H9 (cell line): Measurements from ENCODE around the gene MAPRE3. TPM values are rescaled to one million over a fixed set of nuclear protein-coding genes. Genes with fewer than 3 reads are reported as not detected.
A peak's percentile ranks its signal among the peaks of the same experiment; 100 is the strongest.

Experiments
- DNase-seq: peaks from one replicate; pipeline ENCODE4 v3.0.0-alpha.2; 2017
- H2AFZ ChIP-seq: one replicate; pipeline ENCODE4 v1.6.1; 2013; ENCODE audit warnings: mild to moderate bottlenecking, low read length, control low read depth, moderate library complexity
- H2AK5ac ChIP-seq: 2 replicates; pipeline ENCODE4 v1.6.1; 2013; ENCODE audit warnings: low read length, control low read depth, mixed read lengths; ENCODE audit not compliant: insufficient read length
- H2BK120ac ChIP-seq: one replicate; pipeline ENCODE4 v1.6.1; 2013; ENCODE audit warnings: low read depth, mild to moderate bottlenecking, low read length, control low read depth, inconsistent platforms; ENCODE audit not compliant: poor library complexity, severe bottlenecking
- H2BK12ac ChIP-seq: 2 replicates; pipeline ENCODE4 v1.6.1; 2013; ENCODE audit warnings: low read length, control low read depth, mixed read lengths, low read depth; ENCODE audit not compliant: insufficient read length
- H2BK15ac ChIP-seq: 2 replicates; pipeline ENCODE4 v1.6.1; 2013; ENCODE audit warnings: low read depth, low read length, control low read depth
- H2BK20ac ChIP-seq: one replicate; pipeline ENCODE4 v1.6.1; 2013; ENCODE audit warnings: low read depth, mild to moderate bottlenecking, low read length, control low read depth, inconsistent platforms; ENCODE audit not compliant: poor library complexity, severe bottlenecking
- H2BK5ac ChIP-seq: 2 replicates; pipeline ENCODE4 v1.6.1; 2013; ENCODE audit warnings: low read length, control low read depth, mixed read lengths; ENCODE audit not compliant: insufficient read length
- H3K14ac ChIP-seq: 2 replicates; pipeline ENCODE4 v1.6.1; 2013; ENCODE audit warnings: low read length, control low read depth; ENCODE audit not compliant: insufficient read depth
- H3K18ac ChIP-seq: 2 replicates; pipeline ENCODE4 v1.6.1; 2013; ENCODE audit warnings: low read depth, mild to moderate bottlenecking, mixed read lengths, low read length, control low read depth; ENCODE audit not compliant: insufficient read length
- H3K23ac ChIP-seq: 2 replicates; pipeline ENCODE4 v1.6.1; 2013; ENCODE audit warnings: low read length, control low read depth, mixed read lengths, low read depth; ENCODE audit not compliant: insufficient read length
- H3K23me2 ChIP-seq: 2 replicates; pipeline ENCODE4 v1.6.1; 2013; ENCODE audit warnings: low read depth, mild to moderate bottlenecking, mixed read lengths, low read length, control low read depth; ENCODE audit not compliant: insufficient read length, poor library complexity, severe bottlenecking
- H3K27ac ChIP-seq: 2 replicates; pipeline ENCODE4 v1.5.1; 2013; ENCODE audit warnings: low read length, control low read depth, mixed read lengths, low read depth; ENCODE audit not compliant: insufficient read length
- H3K27me3 ChIP-seq: 2 replicates; pipeline ENCODE4 v1.6.1; 2013; ENCODE audit warnings: low read length, control low read depth, inconsistent platforms; ENCODE audit not compliant: insufficient read depth
- H3K4ac ChIP-seq: 2 replicates; pipeline ENCODE4 v1.6.1; 2013; ENCODE audit warnings: low read depth, mild to moderate bottlenecking, control low read depth, inconsistent platforms, low read length, moderate library complexity
- H3K4me1 ChIP-seq: 2 replicates; pipeline ENCODE4 v1.6.1; 2013; ENCODE audit warnings: low read length, control low read depth, inconsistent platforms; ENCODE audit not compliant: insufficient read depth
- H3K4me2 ChIP-seq: 2 replicates; pipeline ENCODE4 v1.6.1; 2013; ENCODE audit warnings: low read length, control low read depth, mixed read lengths; ENCODE audit not compliant: insufficient read length, insufficient read depth
- H3K56ac ChIP-seq: 2 replicates; pipeline ENCODE4 v1.6.1; 2013; ENCODE audit warnings: low read depth, mild to moderate bottlenecking, mixed read lengths, low read length, control low read depth; ENCODE audit not compliant: insufficient read length
- H3K79me1 ChIP-seq: 2 replicates; pipeline ENCODE4 v1.6.1; 2013; ENCODE audit warnings: low read depth, mild to moderate bottlenecking, moderate library complexity, low read length, control low read depth, inconsistent platforms; ENCODE audit not compliant: insufficient read depth, poor library complexity, severe bottlenecking
- H3K79me2 ChIP-seq: 2 replicates; pipeline ENCODE4 v1.6.1; 2013; ENCODE audit warnings: low read length, control low read depth, inconsistent platforms; ENCODE audit not compliant: insufficient read depth
- H3K9ac ChIP-seq: 2 replicates; pipeline ENCODE4 v1.6.1; 2013; ENCODE audit warnings: low read length, control low read depth, mixed read lengths; ENCODE audit not compliant: insufficient read length; ENCODE audit errors: extremely low read depth
- H3K9me3 ChIP-seq: one replicate; pipeline ENCODE4 v1.6.1; 2013; ENCODE audit warnings: low read depth, low read length, inconsistent platforms; ENCODE audit not compliant: control insufficient read depth
- H3T11ph ChIP-seq: one replicate; pipeline ENCODE4 v1.6.1; 2013; ENCODE audit warnings: mild to moderate bottlenecking, low read length, control low read depth, inconsistent platforms
- H4K20me1 ChIP-seq: one replicate; pipeline ENCODE4 v1.6.1; 2013; ENCODE audit not compliant: control insufficient read depth, insufficient read length, insufficient read depth
- H4K5ac ChIP-seq: 2 replicates; pipeline ENCODE4 v1.6.1; 2013; ENCODE audit warnings: low read depth, mild to moderate bottlenecking, mixed read lengths, low read length, control low read depth; ENCODE audit not compliant: insufficient read length
- H4K8ac ChIP-seq: replicated peaks from 2 replicates; pipeline ENCODE4 v1.6.1; 2013; ENCODE audit warnings: low read length, control low read depth, mixed read lengths, low read depth; ENCODE audit not compliant: insufficient read length
- H4K91ac ChIP-seq: 2 replicates; pipeline ENCODE4 v1.6.1; 2013; ENCODE audit warnings: low read depth, mild to moderate bottlenecking, moderate library complexity, mixed read lengths, low read length, control low read depth; ENCODE audit not compliant: insufficient read length
- H3K27ac Mint-ChIP-seq, 3 experiments: 2 replicates in 2 of 3; 3 replicates in 1 of 3; pipeline ENCODE4 v1.8.0; 2020 to 2021; ENCODE audit warnings: mixed read lengths in 3 of 3, mild to moderate bottlenecking in 1 of 3, moderate library complexity in 1 of 3
- H3K27me3 Mint-ChIP-seq: 2 replicates; pipeline ENCODE4 v1.8.0; 2021; ENCODE audit warnings: low read depth, mild to moderate bottlenecking, moderate library complexity, mixed read lengths
- H3K36me3 Mint-ChIP-seq, 3 experiments: 2 replicates in 2 of 3; 3 replicates in 1 of 3; pipeline ENCODE4 v1.8.0; 2020 to 2021; ENCODE audit warnings: low read depth in 3 of 3, mixed read lengths in 3 of 3; ENCODE audit not compliant: insufficient read depth in 1 of 3
- H3K4me1 Mint-ChIP-seq, 2 experiments: 2 replicates each; pipeline ENCODE4 v1.8.0; 2020; ENCODE audit warnings: mixed read lengths in 2 of 2
- H3K4me3 Mint-ChIP-seq, 2 experiments: 2 replicates in 1 of 2; 3 replicates in 1 of 2; pipeline ENCODE4 v1.8.0; 2020 to 2021; ENCODE audit warnings: mild to moderate bottlenecking in 2 of 2, mixed read lengths in 2 of 2, moderate library complexity in 1 of 2
- H3K9me3 Mint-ChIP-seq, 2 experiments: 2 replicates in 1 of 2; 3 replicates in 1 of 2; pipeline ENCODE4 v1.8.0; 2020; ENCODE audit warnings: mild to moderate bottlenecking in 2 of 2, mixed read lengths in 2 of 2, moderate library complexity in 1 of 2
- WGBS: extraction: QIAGEN DNeasy Blood & Tissue Kit; methylation state at CpG from one replicate; pipeline ENCODE4 v1.1.7; 2013; ENCODE audit warnings: missing lambda C conversion rate, low lambda C conversion rate, mixed read lengths; ENCODE audit not compliant: insufficient read length; ENCODE audit errors: extremely low coverage; 5-methylcytosine and 5-hydroxymethylcytosine counted together
- total RNA-seq: library from RNA; stranded (reverse); gene quantifications from 2 replicates; pipeline ENCODE4 v1.2.1, GENCODE V29; 2021
- TF ChIP-seq, protein P1 (sequence below): fragments of 200-600 bp; sonication (generic); conservative IDR thresholded peaks from 3 replicates; pipeline ENCODE4 v1.8.0; 2021; ENCODE audit warnings: antibody characterized with exemption, mild to moderate bottlenecking

The MAPRE3 gene
- total RNA-seq, 1 experiment from 2014 or later, result 2.0 TPM

DNA sequence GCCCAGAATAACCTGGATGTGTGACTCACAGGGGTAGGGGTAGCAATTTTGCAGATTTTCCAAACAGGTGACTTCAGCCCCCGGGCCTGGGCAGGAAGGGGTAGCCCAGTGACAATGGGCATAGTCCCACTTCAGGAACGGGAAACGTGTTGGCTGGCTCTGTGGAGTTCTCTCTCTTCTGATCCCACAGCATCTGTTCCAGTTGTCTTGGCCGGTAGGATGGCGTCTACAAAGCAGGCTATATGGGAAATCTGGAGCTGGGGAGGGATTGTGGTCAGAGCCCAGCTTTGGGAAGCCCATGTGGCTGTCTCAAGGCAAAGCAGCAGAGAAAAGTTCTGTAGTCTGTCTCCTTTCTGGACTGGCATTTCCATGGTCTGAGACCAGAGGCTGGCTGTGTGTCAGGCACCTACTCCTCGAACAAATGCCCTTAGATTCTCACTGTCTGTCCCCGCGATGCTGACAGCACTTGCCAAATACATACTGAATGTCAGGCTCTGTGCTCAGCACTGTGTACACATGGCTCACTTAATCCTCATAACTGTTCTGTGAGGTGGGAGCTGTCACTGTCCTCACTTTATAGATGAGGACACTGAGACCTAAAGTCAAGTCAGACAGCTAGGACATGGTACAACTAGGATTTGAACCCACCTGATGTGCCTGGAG, 44.5 kb downstream of the MAPRE3 start:
- Histone ChIP-seq H2AFZ (no peak overlapping the region), H4K20me1 (no peaks in the 10 kb centered on the region), H4K5ac (no peak overlapping the region), H4K91ac (no peak overlapping the region), H3K56ac (no peak overlapping the region), H2AK5ac (no peak overlapping the region), H3K27ac (no peak overlapping the region), H3T11ph (no peak overlapping the region), H2BK120ac (no peak overlapping the region), H3K4ac (no peak overlapping the region), H3K18ac (no peak overlapping the region), H3K4me1 (peaks cover 4% of the 10 kb centered on the region; the same call in 1 of the 2 replicates), H3K79me1 (no peaks in the 10 kb centered on the region), H3K9ac (no peak overlapping the region), H2BK15ac (no peak overlapping the region), H3K23ac (no peak overlapping the region), H3K9me3 (peaks cover 20% of the 10 kb centered on the region), H2BK5ac (no peak overlapping the region), H3K79me2 (no peaks in the 10 kb centered on the region), H4K8ac (no peak overlapping the region), H3K27me3 (no peaks in the 10 kb centered on the region; the same call in 1 of the 2 replicates), H2BK20ac (no peak overlapping the region), H3K23me2 (no peaks in the 10 kb centered on the region), H2BK12ac (no peak overlapping the region), H3K4me2 (no peak overlapping the region), H3K14ac (no peak overlapping the region)
- DNase-seq, result no peak
- H3K27me3 Mint-ChIP-seq, result peaks cover 10% of the 10 kb centered on the region; the same call in 1 of the 2 replicates
- H3K9me3 Mint-ChIP-seq, result peaks cover 13 to 20% of the 10 kb centered on the region in 2 experiments
- peaks cover 4 to 7% of the 10 kb centered on the region in 2 experiments; a peak in 3 of 4 replicates for H3K4me1 Mint-ChIP-seq
- WGBS, result no CpG with 5 or more reads among the region's 8 CpGs
- H3K36me3 Mint-ChIP-seq, result peaks cover 12 to 33% (median 26%) of the 10 kb centered on the region in 3 experiments
- H3K27ac Mint-ChIP-seq, result peak overlapping the region in 2 of 3 experiments; percentile 35 to 61; a peak in 1 of 7 replicates
- H3K4me3 Mint-ChIP-seq, result no peak overlapping the region
- TF ChIP-seq, protein P1, sequence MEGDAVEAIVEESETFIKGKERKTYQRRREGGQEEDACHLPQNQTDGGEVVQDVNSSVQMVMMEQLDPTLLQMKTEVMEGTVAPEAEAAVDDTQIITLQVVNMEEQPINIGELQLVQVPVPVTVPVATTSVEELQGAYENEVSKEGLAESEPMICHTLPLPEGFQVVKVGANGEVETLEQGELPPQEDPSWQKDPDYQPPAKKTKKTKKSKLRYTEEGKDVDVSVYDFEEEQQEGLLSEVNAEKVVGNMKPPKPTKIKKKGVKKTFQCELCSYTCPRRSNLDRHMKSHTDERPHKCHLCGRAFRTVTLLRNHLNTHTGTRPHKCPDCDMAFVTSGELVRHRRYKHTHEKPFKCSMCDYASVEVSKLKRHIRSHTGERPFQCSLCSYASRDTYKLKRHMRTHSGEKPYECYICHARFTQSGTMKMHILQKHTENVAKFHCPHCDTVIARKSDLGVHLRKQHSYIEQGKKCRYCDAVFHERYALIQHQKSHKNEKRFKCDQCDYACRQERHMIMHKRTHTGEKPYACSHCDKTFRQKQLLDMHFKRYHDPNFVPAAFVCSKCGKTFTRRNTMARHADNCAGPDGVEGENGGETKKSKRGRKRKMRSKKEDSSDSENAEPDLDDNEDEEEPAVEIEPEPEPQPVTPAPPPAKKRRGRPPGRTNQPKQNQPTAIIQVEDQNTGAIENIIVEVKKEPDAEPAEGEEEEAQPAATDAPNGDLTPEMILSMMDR, result no peak
